Endometrium (tissue), 2 donors: ENCODE data around the gene WDR70.
A peak's percentile ranks its signal among the peaks of the same experiment; 100 is the strongest.

Source experiments
- FAIRE-seq: peaks from 2 replicates; lab custom pipeline; 2012; peaks lifted over from hg19 to GRCh38; lab: Jason Lieb, UNC
- donor health status: control.
- donor health status: control.

WDR70 gene

GRCh38 chr5:37723162-37723961 is 344.2 kb downstream of the WDR70 start:
- FAIRE-seq, result no peak

- FAIRE-seq, result no peak
Measured at GRCh38 chr5:37724395-37725125, 345.4 kb downstream of the WDR70 start.

- FAIRE-seq, result no peak
Measured at GRCh38 chr5:37725185-37725584, 346.1 kb downstream of the WDR70 start.

- FAIRE-seq, result no peak
Measured at GRCh38 chr5:37727238-37727637, 348.1 kb downstream of the WDR70 start.

GRCh38 chr5:37730896-37731455 is 351.9 kb downstream of the WDR70 start:
- FAIRE-seq, result no peak

- no peak for FAIRE-seq
Measured at GRCh38 chr5:37734114-37734513, 355.0 kb downstream of the WDR70 start.

- no peak for FAIRE-seq
Measured at GRCh38 chr5:37735649-37736347, 356.7 kb downstream of the WDR70 start.

- FAIRE-seq, result no peak
Measured at GRCh38 chr5:37736397-37736796, 357.3 kb downstream of the WDR70 start.

- no peak for FAIRE-seq
Measured at GRCh38 chr5:37737326-37738056, 358.4 kb downstream of the WDR70 start.

GRCh38 chr5:37738057-37738691 is 359.1 kb downstream of the WDR70 start:
- peak; percentile 69 for FAIRE-seq

- no peak for FAIRE-seq
Measured at GRCh38 chr5:37738865-37739488, 359.9 kb downstream of the WDR70 start.

- peak; percentile 98 for FAIRE-seq
Measured at GRCh38 chr5:37739817-37740261, 360.7 kb downstream of the WDR70 start.

GRCh38 chr5:37740331-37741066 is 361.4 kb downstream of the WDR70 start:
- no peak for FAIRE-seq

GRCh38 chr5:37742111-37742510 is 363.0 kb downstream of the WDR70 start:
- FAIRE-seq, result no peak

GRCh38 chr5:37751227-37751626 is 372.1 kb downstream of the WDR70 start:
- no peak for FAIRE-seq

- FAIRE-seq, result no peak
Measured at GRCh38 chr5:37754976-37755375, 375.9 kb downstream of the WDR70 start.

GRCh38 chr5:37755581-37755980 is 376.5 kb downstream of the WDR70 start:
- FAIRE-seq, result no peak

GRCh38 chr5:37756248-37756647 is 377.1 kb downstream of the WDR70 start:
- FAIRE-seq, result no peak

GRCh38 chr5:37757980-37758582 is 379.0 kb downstream of the WDR70 start:
- FAIRE-seq, result no peak

- no peak for FAIRE-seq
Measured at GRCh38 chr5:37767251-37767650, 388.1 kb downstream of the WDR70 start.
